Suppressor macrophage treated with lipopolysaccharide for 1 hour (primary cell): ENCODE data around the gene CEBPG.

Source experiments
- DNase-seq, 3 donors: peaks; one replicate each; pipeline ENCODE4 v3.0.0-alpha.2; 2020 to 2022

The CEBPG gene

GRCh38 chr19:33408116-33408515 is 34.6 kb downstream of the CEBPG start:
- no peak for DNase-seq

DNA sequence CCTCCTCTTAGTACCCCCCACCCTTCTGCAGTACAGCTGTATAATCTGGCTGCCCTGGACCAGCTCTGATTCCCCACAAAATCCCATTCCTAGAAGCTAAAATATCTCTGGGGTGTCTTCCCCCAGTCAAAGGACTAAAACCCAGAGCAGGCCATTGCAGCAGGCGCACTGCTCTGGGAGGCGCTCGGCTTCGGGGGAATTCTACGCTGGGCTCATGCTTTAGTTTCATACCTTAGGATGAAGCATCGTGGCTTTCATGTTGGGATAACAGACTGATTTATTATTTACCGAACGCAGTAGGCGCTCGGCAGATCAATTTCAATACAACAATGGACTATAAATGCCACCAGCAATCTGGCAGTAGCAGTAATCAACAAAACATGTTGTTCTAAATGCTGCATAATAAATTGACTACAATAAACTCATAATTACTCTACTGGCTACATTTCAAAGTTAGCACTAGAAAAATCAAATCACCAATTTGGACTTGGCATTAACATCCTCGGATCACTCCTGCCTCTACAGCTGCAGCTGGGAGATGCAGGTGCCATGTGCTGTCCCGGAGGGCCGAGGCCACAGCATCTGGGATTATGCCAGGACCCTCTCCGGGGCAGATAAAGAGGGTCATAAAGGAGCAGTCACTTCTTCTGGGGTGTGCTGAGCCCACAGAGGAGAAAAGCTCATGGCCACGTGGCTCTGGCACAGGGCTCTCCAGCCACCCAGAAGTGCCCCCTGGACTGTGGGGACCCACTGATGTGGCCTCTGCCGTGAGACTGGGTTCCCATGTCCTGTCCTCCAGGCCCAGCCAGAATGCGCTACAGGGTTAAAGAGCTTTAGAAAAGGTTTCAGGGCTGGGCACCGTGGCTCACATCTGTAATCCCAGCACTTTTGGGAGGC is 35.3 kb downstream of the CEBPG start:
- DNase-seq = no peak

DNA sequence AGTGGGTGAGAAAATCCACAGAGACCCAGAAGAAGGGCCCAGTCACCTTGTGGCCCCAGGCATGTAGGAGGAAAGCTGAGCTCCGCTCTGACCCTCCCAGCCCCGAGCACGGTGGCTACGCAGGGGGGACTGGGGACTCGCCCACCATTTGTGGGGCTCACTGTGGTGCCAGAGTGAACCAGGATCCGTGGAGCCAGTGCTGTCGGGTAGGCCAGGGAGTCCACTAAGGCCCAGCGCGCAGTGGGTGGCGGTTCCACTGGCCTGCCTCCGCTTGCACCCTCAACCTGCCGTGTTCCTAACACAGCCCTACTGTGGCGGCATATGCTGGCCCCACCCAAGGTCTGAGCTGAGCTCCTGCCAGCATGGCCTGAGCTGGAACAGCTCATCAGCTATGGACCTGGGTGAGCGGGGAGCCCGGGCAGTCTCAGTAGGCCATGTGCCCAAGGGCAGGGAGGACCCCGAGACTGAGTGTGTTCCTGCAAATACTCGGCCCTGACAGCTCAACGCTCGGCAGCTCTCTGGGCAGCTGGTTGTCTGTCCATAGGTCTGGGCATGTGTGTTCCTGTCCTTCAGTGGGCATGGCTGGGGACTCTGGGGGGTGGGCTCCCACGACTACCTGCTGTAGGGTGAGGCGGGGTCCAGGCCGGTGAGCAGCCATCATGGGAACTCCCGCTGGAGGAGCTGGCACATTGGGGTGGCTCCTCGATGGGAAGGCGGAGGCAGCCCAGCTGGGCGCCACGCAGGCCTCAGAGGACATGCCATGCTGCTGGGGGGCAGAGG is 36.6 kb downstream of the CEBPG start:
- DNase-seq = no peak

GRCh38 chr19:33410915-33411401 is 37.4 kb downstream of the CEBPG start:
- DNase-seq = no peak

DNA sequence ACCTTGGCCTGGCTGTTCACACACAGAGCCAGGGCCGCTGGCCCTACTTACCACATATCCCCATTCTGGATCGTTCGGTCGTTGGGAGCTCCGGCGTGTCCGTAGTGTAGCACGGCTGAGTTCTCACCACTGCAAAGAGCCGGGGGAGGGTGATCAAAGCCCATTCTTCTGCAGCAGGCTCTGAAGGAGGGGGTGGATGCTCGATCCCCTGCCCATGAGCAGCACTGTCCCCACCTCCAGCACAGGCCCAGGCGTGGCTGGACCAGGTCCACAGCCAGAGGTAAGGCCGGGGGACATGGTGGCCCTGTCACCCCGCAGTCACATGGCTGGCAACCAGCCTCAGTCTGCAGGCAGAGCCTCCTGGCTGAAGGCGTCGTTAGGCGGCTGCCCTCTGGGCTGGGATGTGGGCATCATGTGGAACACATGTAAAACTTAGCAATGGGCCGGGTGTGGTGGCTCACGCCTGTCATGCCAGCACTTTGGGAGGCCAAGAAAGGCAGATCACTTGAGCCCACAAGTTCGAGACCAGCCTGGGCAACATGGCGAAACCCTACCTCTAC is 38.2 kb downstream of the CEBPG start:
- no peak for DNase-seq

- no peak for DNase-seq
Observed at GRCh38 chr19:33412601-33413425, 39.3 kb downstream of the CEBPG start.

DNA sequence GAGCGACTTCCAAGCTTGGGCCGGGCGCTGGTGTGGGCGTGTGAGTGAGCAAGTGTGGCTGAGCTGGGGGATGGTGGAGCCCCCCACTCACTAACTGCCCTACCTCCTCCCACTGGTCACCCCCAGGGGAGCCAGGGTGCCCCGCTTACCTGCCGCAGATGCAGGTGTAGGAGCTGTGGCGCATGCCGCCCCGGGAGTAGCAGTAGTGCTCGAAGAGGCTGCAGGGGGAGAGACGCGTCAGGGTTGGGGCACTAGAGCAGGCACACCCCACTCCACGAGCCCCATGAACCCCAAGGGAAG is 39.9 kb downstream of the CEBPG start:
- no peak for DNase-seq

DNA sequence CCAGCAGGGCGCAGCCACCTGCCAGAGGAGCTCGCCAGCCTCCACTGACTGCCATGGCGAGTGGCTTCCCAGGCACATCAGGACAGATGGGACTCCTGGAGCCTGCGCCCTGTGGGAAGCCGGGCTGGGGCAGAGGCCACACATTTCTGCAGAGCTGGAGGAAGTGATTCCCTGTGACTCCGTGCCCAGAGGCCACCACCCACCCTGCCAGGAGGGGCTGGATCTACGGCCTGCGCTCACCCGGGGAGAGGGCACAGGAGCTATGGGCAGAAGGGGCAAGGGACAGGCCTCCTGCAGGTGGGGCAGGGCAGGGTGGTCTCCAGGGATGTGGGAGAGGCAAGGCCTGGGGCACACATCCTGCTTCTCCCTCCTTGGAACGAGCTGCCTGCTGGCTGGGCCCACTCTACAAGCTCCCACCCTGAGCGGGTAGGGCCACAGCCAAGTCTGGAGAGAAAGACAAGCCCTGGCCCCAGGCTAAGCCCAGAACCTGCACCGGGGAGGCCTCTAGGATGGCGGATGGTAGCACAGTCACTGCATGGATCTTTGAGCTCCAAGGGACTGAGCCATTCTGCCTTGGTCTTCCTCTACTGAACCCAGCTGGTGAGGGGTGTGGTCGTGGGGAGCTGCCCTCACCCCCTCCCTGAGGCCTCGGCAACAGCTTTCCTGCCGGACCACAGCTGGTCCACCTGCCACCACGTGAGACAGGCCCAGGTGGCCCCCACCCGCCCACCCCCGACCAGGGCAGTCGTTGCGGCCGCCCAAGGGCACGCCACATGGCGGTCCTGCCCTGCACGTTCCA is 40.6 kb downstream of the CEBPG start:
- DNase-seq = no peak

- DNase-seq = no peak
Observed at GRCh38 chr19:33414667-33415605, 41.4 kb downstream of the CEBPG start.

DNA sequence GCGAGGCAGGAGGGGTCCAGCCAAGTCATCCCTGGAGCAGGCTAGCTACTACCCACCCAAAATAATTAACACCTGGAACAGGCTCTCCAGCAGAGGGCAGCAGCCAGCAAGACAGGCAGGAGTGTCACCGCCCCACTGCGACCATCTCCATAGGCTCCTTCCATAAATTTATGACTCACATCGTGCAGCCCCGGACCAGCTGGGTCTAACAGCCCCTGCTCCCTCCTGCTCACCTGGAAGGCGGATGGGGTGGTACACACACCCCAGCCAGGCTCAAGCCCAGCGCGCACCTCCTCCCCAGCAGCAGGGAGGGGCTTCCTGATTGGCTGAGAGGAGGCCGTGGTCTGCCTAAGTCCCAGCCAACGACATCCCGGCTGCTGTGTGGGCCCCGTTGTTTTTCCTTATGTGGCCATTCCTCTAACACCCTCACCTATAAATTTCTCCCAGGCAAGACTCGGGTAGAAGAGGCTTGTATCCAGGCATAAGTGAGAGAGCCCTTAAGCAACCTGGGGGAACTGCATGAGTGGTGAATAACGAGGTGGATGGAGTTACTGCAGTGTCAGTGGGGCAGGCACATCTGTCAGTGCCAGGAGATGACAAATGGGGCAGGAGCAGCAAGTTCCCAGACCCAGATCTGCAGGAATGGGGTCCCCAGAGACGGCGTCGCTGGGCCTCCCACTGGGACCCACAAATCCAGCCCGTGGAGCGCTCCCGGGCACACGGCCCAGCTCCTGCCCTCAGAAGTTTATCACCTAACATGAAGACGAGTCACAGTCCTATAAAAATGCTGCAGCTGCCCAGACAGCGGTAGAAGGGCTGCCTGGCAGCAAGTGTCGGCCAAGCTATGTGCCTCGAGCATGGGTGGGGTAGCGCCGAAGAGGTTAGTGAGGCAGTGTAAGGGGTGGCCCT is 43.1 kb downstream of the CEBPG start:
- DNase-seq = peak; percentile 55 to 68 (median 58)

- no peak for DNase-seq
Observed at GRCh38 chr19:33417751-33418150, 44.2 kb downstream of the CEBPG start.

GRCh38 chr19:33418461-33418860 is 45.0 kb downstream of the CEBPG start:
- DNase-seq = no peak

GRCh38 chr19:33418871-33419787 is 45.6 kb downstream of the CEBPG start:
- no peak for DNase-seq

- no peak for DNase-seq
Observed at GRCh38 chr19:33419788-33420130, 46.2 kb downstream of the CEBPG start.

- DNase-seq = no peak
Observed at GRCh38 chr19:33420821-33421220, 47.3 kb downstream of the CEBPG start.

DNA sequence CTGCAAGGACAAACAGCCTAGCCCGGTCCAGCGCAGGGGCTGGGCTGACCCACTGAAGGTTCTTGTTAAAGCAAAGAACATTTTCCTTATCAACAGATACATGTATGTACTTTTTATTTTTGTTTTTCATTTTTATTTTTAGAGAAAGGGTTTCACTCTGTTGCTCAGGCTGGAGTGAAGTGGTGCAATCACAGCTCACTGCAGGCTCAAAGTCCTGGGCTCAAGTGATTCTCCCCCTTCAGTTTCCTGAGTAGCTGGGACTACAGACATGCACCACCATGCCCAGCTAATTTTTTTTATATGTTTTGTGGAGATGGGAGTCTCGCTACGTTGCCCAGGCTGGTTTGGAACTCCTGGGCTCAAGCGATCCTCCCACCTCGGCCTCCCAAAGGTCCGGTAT is 47.9 kb downstream of the CEBPG start:
- DNase-seq = no peak

DNA sequence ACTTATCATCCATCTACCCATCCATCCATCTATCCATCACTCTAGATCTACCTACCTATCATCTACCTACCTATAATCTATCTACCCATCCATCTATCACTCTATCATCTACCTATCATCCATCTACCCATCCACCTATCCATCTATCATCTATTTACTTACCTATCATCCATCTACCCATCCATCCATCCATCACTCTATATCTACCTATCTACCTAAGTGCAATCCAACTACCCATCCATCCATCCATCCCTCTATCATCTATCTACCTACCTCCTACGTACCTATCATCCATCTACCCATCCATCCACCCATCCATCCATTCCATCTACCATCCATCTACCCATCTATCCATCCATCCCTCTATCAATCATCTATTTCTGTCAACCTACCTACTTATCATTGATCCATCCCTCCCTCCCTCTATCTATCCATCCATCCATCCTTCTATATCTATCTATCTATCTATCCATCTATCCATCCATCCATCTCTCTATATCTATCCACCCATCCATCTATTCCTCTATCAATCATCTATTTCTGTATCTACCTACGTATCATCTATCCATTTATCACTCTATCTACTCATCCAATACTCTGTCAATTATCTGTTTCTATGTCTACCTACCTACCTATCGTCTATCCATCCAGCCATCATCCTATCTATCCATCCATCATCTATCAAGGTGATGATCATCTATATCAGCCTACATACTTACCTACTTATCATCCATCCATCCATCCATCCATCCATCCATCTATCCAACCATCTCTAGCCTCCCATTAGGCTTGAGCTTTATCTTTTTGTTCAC is 49.1 kb downstream of the CEBPG start:
- no peak for DNase-seq

DNA sequence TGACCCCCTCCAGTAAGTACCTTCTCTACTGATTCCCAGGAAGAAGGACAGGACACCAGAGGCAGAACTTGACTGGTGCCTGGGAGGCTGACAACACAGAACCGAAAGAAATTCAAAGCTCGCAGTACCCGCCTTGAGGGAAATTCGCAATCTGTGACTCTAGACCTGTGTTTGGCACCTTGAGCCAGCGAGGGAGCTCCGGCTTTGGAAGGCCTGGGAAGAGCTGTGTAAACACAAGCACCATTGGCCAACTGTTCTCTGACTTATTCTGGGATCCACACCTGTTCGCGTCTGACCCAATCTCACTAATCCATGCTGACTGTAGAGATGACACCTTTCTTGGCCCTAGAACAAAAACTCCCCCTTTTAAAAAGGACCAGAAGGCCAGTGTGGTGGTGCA is 50.7 kb downstream of the CEBPG start:
- DNase-seq = no peak
